K562 (cell line): Measurements from ENCODE around the gene CREG2. TPM values are rescaled to one million over a fixed set of nuclear protein-coding genes. Genes with fewer than 3 reads are reported as not detected.

ENCODE experiments used
- ATAC-seq: fragments of 200-7000 bp; cut with Tn5 transposase; 3 replicates; pipeline ENCODE4 v1.9.1; 2020; ENCODE audit warnings: moderate library complexity
- BruUV-seq: library from RNA; stranded (reverse); fragments of 400-500 nt; replicated peaks from 2 replicates; lab custom pipeline; 2021; lab: Mats Ljungman, UMichigan
- CTCF ChIA-PET: fragments of 300-600 bp; formaldehyde crosslinking; extraction: SDS; loops from one replicate; lab custom pipeline; 2021; ENCODE audit warnings: low intra/inter-chr PET ratio; lab: Yijun Ruan, JAX
- POLR2A ChIA-PET: fragments of 300-600, 350-650 bp; sonication (Branson Sonifier 250); formaldehyde crosslinking; extraction: SDS; loops from one replicate; lab custom pipeline; 2021; ENCODE audit warnings: antibody characterized with exemption, inconsistent platforms; lab: Yijun Ruan, JAX
- DNase-seq, 4 experiments: peaks; one replicate each; pipeline versions ENCODE4 v3.0.0 to v3.0.0-alpha.2; 2011 to 2018; ENCODE audit warnings: low spot score in 3 of 4, mixed read lengths in 3 of 4; ENCODE audit errors: extremely low read depth in 1 of 4
- FAIRE-seq: peaks from 2 replicates; lab custom pipeline; 2011; peaks lifted over from hg19 to GRCh38; lab: Jason Lieb, UNC
- H2AFZ ChIP-seq: 2 replicates; pipeline ENCODE4 v1.6.0; 2011; ENCODE audit warnings: low read depth, low read length, control low read depth, inconsistent platforms
- H3K27ac ChIP-seq: fragments of 200-600 bp; 3 replicates; pipeline ENCODE4 v1.8.0; 2011; ENCODE audit warnings: low read depth, mild to moderate bottlenecking, control low read depth, inconsistent platforms, low read length, moderate library complexity, mixed read lengths; ENCODE audit errors: extremely low read depth
- H3K27me3 ChIP-seq, 2 experiments: fragments of 300-600 bp in 1 of 2; 2 replicates in 1 of 2; 3 replicates in 1 of 2; pipeline versions ENCODE4 v1.6.0 to v1.8.0; 2011; ENCODE audit warnings: inconsistent platforms in 2 of 2, low read length in 2 of 2, mild to moderate bottlenecking in 1 of 2, mixed read lengths in 1 of 2, moderate library complexity in 1 of 2; ENCODE audit not compliant: control insufficient read depth in 2 of 2, insufficient read depth in 2 of 2
- H3K36me3 ChIP-seq: fragments of 300-600 bp; 3 replicates; pipeline ENCODE4 v1.8.0; 2011; ENCODE audit warnings: mild to moderate bottlenecking, low read length, inconsistent platforms; ENCODE audit not compliant: control insufficient read depth, insufficient read depth
- H3K4me1 ChIP-seq, 2 experiments: fragments of 200-600 bp in 1 of 2; replicated peaks in 1 of 2; 2 replicates in 1 of 2; 3 replicates in 1 of 2; pipeline versions ENCODE4 v1.5.1 to v1.8.0; 2011; ENCODE audit warnings: inconsistent platforms in 2 of 2, low read length in 2 of 2, mild to moderate bottlenecking in 1 of 2, mixed read lengths in 1 of 2, moderate library complexity in 1 of 2; ENCODE audit not compliant: control insufficient read depth in 2 of 2, insufficient read depth in 2 of 2
- H3K4me2 ChIP-seq: 2 replicates; pipeline ENCODE4 v1.6.1; 2011; ENCODE audit warnings: low read length, control low read depth, inconsistent platforms, mixed read lengths; ENCODE audit not compliant: insufficient read depth
- H3K4me3 ChIP-seq: fragments of 200-600 bp; sonication (generic), shearing (Covaris generic); 2 replicates; pipeline ENCODE4 v1.5.1; 2016; ENCODE audit warnings: control low read depth, inconsistent platforms
- H3K79me2 ChIP-seq: fragments of 200-600 bp; 3 replicates; pipeline ENCODE4 v1.8.0; 2011; ENCODE audit warnings: low read length, inconsistent platforms; ENCODE audit not compliant: control insufficient read depth, insufficient read depth
- H3K9ac ChIP-seq, 2 experiments: 2 replicates each; pipeline versions ENCODE4 v1.6.0 to v1.6.1; 2011; ENCODE audit warnings: low read depth in 2 of 2, low read length in 2 of 2, control low read depth in 1 of 2, inconsistent platforms in 1 of 2, mild to moderate bottlenecking in 1 of 2, mixed read lengths in 1 of 2; ENCODE audit not compliant: insufficient read depth in 1 of 2
- H3K9me1 ChIP-seq: one replicate; pipeline ENCODE4 v1.6.0; 2011; ENCODE audit warnings: inconsistent platforms, mild to moderate bottlenecking, low read length, moderate library complexity; ENCODE audit not compliant: control insufficient read depth, insufficient read depth
- H3K9me3 ChIP-seq: replicated peaks from 2 replicates; pipeline ENCODE4 v1.5.1; 2011; ENCODE audit warnings: low read depth, low read length, inconsistent platforms; ENCODE audit not compliant: control insufficient read depth, insufficient read depth
- H4K20me1 ChIP-seq: replicated peaks from 2 replicates; pipeline ENCODE4 v1.6.1; 2011; ENCODE audit warnings: low read length, inconsistent platforms, mixed read lengths; ENCODE audit not compliant: control insufficient read depth, insufficient read depth
- EHMT2 ChIP-seq: fragments of 450-650 bp; IDR thresholded peaks from 2 replicates; pipeline ENCODE4 v1.6.1; 2018; ENCODE audit warnings: antibody characterized with exemption
- GTF2E2 ChIP-seq: fragments of 200-800 bp; sonication (Bioruptor generic); IDR thresholded peaks from 2 replicates; pipeline ENCODE4 v1.6.1; 2016; ENCODE audit warnings: missing genetic modification characterization, missing compliant biosample characterization
- IRF2 ChIP-seq: sonication (generic); formaldehyde crosslinking; IDR thresholded peaks from 2 replicates; pipeline ENCODE4 v1.8.1; 2022; ENCODE audit warnings: mild to moderate bottlenecking, missing genetic modification reagents
- MAFG ChIP-seq: fragments of 450-650 bp; conservative IDR thresholded peaks from 2 replicates; pipeline ENCODE4 v1.6.1; 2016; ENCODE audit warnings: missing genetic modification characterization, missing compliant biosample characterization
- RUNX1 ChIP-seq: sonication (generic); IDR thresholded peaks from 2 replicates; pipeline ENCODE4 v1.6.1; 2016; ENCODE audit warnings: antibody characterized with exemption, low read depth
- ZFX ChIP-seq: sonication (generic); formaldehyde crosslinking; IDR thresholded peaks from 2 replicates; pipeline ENCODE4 v1.8.0; 2022; ENCODE audit warnings: mild to moderate bottlenecking, missing genetic modification reagents, moderate library complexity
- ZNF239 ChIP-seq: fragments of 250-450 bp; sonication (Bioruptor Pico); IDR thresholded peaks from 2 replicates; pipeline ENCODE4 v1.4.0; 2020; ENCODE audit warnings: mild to moderate bottlenecking
- WGBS: fragments of 100-300 bp; shearing (Covaris generic); methylation state at CpG from one replicate; pipeline ENCODE4 v1.1.6; 2016; ENCODE audit warnings: low coverage, mixed read lengths; ENCODE audit not compliant: insufficient coverage; ENCODE audit errors: missing lambda C conversion rate; 5-methylcytosine and 5-hydroxymethylcytosine counted together
- in situ Hi-C: fragments of 300-500 bp; cut with MboI; formaldehyde crosslinking; loops from 4 replicates; pipeline ENCODE4 v1.15.0; 2018; ENCODE audit warnings: inconsistent platforms, mixed read lengths
- intact Hi-C: fragments of 100-400 bp; cut with micrococcal nuclease; formaldehyde crosslinking; loops from 2 replicates; pipeline ENCODE4 v1.14.2; 2022
- polyA plus RNA-seq, 8 experiments: library from polyadenylated mRNA; depleted of rRNA in 4 of 8; stranded (reverse) in 5 of 8; unstranded in 3 of 8; fragments of >200 nt; fragmentation: Nextera tagmentation in 2 of 8; fragmentation: Illumina TruSeq in 1 of 8; extraction: Ambion mirVana in 2 of 8; extraction: Trizol in 1 of 8; gene quantifications; 2 replicates each; pipeline versions ENCODE4 v1.2.1 to v1.2.3, GENCODE V29; 2011 to 2014; ENCODE audit warnings: inconsistent platforms in 1 of 8, missing spikeins in 1 of 8
- total RNA-seq, 7 experiments: library from RNA; depleted of rRNA in 6 of 7; stranded (reverse); fragments of >200 nt in 6 of 7; fragmentation: Illumina TruSeq in 2 of 7; extraction: Trizol in 2 of 7; gene quantifications; 2 replicates each; pipeline versions ENCODE4 v1.2.1 to v1.2.3, GENCODE V29; 2011 to 2021; ENCODE audit warnings: low replicate concordance in 1 of 7
- TF ChIP-seq, protein P1 (sequence below): fragments of 250-450 bp; sonication (Bioruptor Pico); IDR thresholded peaks from 2 replicates; pipeline ENCODE4 v1.5.0; 2020; ENCODE audit warnings: mild to moderate bottlenecking

The CREG2 gene
- total and polyA plus RNA-seq, 9 of the 15 experiments (the other 6 are each of a cell fraction or from before 2014, with no cell fraction given) = not detected

DNA sequence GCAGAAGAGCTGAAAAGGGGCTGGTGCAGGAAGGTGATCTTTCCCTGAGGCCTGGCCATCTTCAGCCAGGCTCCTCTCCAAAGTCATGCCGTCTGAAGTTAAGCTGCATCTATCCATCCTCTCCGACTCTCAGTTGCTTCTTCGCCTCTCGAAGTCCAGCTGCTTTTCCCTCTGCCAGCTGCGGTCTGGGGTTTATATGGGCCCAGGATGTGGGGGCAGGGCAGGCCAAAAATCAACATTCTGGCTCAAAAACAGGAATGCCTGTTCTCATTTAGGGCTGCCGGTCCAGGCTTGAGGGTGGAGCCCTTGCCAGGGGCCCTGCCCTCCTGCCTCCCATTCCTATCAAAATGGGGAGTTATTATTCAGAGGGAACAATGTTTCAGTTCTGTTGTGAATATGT, 31.2 kb downstream of the CREG2 start:
- Histone ChIP-seq H3K27me3 (peaks cover 12 to 34% of the 10 kb centered on the region in 2 experiments; a peak in 3 of 5 replicates), H3K36me3 (no peaks in the 10 kb centered on the region), H3K4me2 (no peak overlapping the region), H3K27ac (no peak overlapping the region), H3K9me3 (no peaks in the 10 kb centered on the region), H3K4me1 (peaks cover 0 to 4% of the 10 kb centered on the region in 2 experiments; a peak in 1 of 5 replicates), H4K20me1 (no peaks in the 10 kb centered on the region), H3K9me1 (no peaks in the 10 kb centered on the region), H3K9ac (no peak overlapping the region; a peak in 1 of 4 replicates), H3K4me3 (no peak overlapping the region), H3K79me2 (no peaks in the 10 kb centered on the region), H2AFZ (no peak overlapping the region)
- ChIA-PET POLR2A (no interaction called here), CTCF (no interaction called here)
- DNase-seq = no peak
- intact Hi-C loops = no loop called here
- in situ Hi-C loops = no loop called here
- BruUV-seq = no TSS peak
- ATAC-seq = no peak
- 2% methylated on average over 6 of the region's 6 CpGs for WGBS
- no peak for FAIRE-seq
- no peak for TF ChIP-seq GTF2E2 (tag)
- TF ChIP-seq, protein P1, sequence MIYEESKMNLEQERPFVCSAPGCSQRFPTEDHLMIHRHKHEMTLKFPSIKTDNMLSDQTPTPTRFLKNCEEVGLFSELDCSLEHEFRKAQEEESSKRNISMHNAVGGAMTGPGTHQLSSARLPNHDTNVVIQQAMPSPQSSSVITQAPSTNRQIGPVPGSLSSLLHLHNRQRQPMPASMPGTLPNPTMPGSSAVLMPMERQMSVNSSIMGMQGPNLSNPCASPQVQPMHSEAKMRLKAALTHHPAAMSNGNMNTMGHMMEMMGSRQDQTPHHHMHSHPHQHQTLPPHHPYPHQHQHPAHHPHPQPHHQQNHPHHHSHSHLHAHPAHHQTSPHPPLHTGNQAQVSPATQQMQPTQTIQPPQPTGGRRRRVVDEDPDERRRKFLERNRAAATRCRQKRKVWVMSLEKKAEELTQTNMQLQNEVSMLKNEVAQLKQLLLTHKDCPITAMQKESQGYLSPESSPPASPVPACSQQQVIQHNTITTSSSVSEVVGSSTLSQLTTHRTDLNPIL = no peak
- no peak for TF ChIP-seq EHMT2
- TF ChIP-seq ZNF239 (CRISPR knock-in tag) = no peak
- no peak for TF ChIP-seq ZFX (CRISPR knock-in tag)
- no peak for TF ChIP-seq RUNX1
- TF ChIP-seq MAFG (tag) = no peak
- TF ChIP-seq IRF2 = no peak
